Measurements from ENCODE around the gene TACC3. TPM values are rescaled to one million over a fixed set of nuclear protein-coding genes. Genes with fewer than 3 reads are reported as not detected.

TACC3 gene
- total RNA-seq, 4 donors from 2014 or later = 19.1 to 138 (median 28.0) TPM

DNA sequence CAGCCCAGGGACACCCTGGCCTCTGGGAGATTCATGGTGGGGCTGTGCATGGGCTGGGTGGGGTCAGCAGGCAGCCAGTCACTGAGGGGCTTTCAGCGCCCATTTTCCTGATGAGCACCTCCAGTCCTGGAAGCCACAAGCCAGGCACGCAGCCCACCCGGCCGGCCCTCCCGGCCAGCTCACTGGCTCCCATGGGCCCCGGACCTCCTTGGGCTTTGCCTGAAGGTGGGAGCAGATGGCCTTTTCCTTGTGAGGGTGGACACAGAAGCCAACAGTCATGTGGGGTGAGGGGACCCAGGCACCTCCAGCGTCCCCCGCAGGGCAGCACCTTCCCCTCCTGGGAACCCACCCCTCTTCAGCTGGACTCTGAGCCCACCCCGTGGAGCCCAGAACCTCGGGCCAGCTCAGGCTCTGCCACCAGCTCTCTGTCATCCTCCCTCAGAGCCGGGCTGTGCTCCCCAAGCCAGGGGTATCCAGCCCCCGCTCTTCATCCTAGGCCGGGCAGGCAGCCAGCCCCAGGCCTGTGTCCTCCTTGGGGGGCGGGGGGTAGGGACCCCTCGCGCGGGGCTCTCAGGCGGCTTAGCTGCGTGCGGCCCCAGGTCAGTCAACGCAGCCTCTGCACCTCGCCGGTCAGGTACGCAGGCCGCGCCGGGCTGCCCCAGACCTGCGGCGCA, 71.0 kb downstream of the TACC3 start:
- no peaks in the 10 kb centered on the region for H3K36me3 ChIP-seq
- no peak for DNase-seq
- no peaks in the 10 kb centered on the region for H3K9me3 ChIP-seq
- no peak for TF ChIP-seq POLR2A (IDR thresholded peaks at IDR 0.05)
- TF ChIP-seq, protein P1, sequence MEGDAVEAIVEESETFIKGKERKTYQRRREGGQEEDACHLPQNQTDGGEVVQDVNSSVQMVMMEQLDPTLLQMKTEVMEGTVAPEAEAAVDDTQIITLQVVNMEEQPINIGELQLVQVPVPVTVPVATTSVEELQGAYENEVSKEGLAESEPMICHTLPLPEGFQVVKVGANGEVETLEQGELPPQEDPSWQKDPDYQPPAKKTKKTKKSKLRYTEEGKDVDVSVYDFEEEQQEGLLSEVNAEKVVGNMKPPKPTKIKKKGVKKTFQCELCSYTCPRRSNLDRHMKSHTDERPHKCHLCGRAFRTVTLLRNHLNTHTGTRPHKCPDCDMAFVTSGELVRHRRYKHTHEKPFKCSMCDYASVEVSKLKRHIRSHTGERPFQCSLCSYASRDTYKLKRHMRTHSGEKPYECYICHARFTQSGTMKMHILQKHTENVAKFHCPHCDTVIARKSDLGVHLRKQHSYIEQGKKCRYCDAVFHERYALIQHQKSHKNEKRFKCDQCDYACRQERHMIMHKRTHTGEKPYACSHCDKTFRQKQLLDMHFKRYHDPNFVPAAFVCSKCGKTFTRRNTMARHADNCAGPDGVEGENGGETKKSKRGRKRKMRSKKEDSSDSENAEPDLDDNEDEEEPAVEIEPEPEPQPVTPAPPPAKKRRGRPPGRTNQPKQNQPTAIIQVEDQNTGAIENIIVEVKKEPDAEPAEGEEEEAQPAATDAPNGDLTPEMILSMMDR (IDR thresholded peaks at IDR 0.05) = no peak
- H3K27ac ChIP-seq = peak overlapping the region in 2 of 4 donors; percentile 31 to 50
- H3K4me1 ChIP-seq = peaks cover 7 to 33% (median 19%) of the 10 kb centered on the region in 4 donors
- H3K4me3 ChIP-seq = peak overlapping the region in 2 of 4 donors; percentile 32 to 88
- H3K27me3 ChIP-seq = peaks cover 0 to 18% of the 10 kb centered on the region in 2 donors

DNA sequence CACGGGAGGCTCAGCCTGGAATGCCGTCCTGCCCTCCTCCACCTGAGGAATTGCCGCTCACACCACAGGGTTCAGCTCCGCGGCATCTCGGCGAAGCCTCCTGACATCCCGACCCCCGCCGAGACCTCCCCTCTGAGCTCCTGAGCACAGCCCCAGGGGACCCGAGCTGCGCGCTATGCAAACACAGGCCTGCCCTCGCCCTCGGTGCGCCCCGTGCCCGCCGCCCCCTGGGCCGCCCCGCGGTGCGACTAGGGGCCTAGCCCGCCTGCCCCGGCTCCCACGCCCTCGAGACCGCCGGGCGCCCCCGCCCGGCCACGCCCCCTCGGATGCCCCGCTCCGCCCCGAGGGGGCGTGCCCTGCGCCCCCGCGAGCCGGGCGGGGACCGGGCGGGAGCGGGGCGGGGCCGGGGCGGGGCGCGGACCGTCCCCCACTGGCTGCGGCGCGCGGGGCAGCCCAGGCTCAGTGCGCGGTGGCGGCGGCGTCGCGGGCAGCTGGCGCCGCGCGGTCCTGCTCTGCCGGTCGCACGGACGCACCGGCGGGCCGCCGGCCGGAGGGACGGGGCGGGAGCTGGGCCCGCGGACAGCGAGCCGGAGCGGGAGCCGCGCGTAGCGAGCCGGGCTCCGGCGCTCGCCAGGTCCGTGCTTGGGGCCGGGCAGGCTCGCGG, 71.6 kb downstream of the TACC3 start, which contains the start of gene FGFR3:
Gene FGFR3, plus strand, starts transcription at position 462 of the 664 bp plus-strand sequence. CDS start 642 bp downstream, outside the sequence.
- Histone ChIP-seq H3K27me3 (peaks cover 0 to 18% of the 10 kb centered on the region in 2 donors), H3K27ac (peak within 1 kb of the TSS in 3 of 4 donors; percentile 75 to 94 (median 85)), H3K9me3 (no peaks in the 10 kb centered on the region), H3K4me3 (peak within 1 kb of the TSS; percentile 46 to 88 (median 66)), H3K36me3 (no peaks in the 10 kb centered on the region), H3K4me1 (peaks cover 8 to 40% (median 19%) of the 10 kb centered on the region in 4 donors)
- peak in 2 of 3 donors; percentile 60 to 80 for DNase-seq
- peak in 1 of 2 donors; percentile 92 for TF ChIP-seq POLR2A (IDR thresholded peaks at IDR 0.05)
- TF ChIP-seq, protein P1 (IDR thresholded peaks at IDR 0.05) = no peak

DNA sequence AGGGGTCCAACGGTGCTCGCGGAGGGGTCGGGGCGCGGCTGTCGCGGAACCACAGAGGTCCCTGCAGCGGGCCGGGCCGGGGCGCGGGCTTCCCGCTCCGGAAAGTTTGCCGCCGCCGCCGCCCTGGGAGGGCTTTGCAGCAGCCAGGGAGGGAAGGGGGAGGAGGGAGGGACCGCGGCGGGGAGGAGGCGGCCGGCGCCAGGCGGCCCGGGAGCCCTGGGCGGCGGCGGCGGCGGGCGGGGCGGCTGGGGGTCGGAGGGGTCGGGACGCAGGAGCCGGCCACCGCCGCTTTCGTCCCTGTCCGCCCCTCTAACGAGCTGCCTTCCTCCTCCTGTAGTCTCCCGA, 72.1 kb downstream of the TACC3 start:
- Histone ChIP-seq H3K27ac (peak overlapping the region in 3 of 4 donors; percentile 53 to 94 (median 85)), H3K4me1 (peaks cover 8 to 43% (median 19%) of the 10 kb centered on the region in 4 donors)

DNA sequence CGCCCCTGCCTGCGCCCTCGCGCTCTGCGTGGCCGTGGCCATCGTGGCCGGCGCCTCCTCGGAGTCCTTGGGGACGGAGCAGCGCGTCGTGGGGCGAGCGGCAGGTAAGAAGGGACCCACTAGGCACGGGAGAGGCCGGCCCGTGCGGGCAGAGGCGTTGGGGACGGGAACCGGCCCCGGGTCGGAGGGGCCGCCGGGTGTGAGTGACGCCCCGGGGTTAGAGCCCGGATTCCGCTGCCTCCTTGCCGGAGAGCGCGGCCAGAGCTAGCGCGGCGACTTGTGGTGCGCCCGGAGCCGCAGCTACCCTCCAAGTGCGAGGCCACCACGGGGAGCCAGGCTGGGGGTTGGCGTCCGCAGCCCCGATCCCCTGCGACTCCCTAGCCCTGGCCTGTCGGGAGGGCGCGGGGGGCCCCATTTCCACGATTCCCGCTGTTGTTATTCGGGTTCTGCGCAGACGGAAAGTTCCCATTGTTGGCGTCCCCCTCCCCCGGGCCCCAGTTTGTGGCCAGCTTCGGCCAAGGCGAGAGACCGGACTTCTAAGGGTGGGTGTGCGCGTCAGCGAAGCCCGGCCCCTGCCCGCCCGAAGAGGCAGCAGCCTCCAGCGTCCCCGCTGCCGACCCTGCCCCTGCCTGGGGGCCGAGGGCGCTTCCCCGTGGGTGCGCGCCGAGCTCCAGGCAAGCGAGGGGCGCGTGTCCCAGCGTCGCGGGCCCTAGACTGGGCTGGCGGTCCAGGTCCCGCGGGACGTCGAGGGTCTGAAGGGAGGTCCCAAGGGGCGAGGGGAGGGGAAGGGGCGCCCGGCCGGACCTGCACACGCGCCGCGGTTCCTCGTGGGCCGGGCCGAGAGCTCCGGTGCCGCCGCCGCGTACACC, 72.9 kb downstream of the TACC3 start:
- no peak for TF ChIP-seq POLR2A (IDR thresholded peaks at IDR 0.05)
- TF ChIP-seq, protein P1 (IDR thresholded peaks at IDR 0.05) = no peak
- H3K27ac ChIP-seq = peak overlapping the region in 3 of 4 donors; percentile 75 to 94 (median 85)
- DNase-seq = peak in 1 of 3 donors; percentile 63
- H3K9me3 ChIP-seq = no peaks in the 10 kb centered on the region
- peaks cover 9 to 51% (median 19%) of the 10 kb centered on the region in 4 donors for H3K4me1 ChIP-seq
- H3K4me3 ChIP-seq = peak overlapping the region; percentile 46 to 88 (median 66)
- H3K36me3 ChIP-seq = no peaks in the 10 kb centered on the region
- H3K27me3 ChIP-seq = peaks cover 0 to 18% of the 10 kb centered on the region in 2 donors

More for the DNA sequence above, 72.1 kb downstream of the TACC3 start:
- peak in 2 of 3 donors; percentile 61 to 79 for DNase-seq
- Histone ChIP-seq H3K4me3 (peak overlapping the region; percentile 46 to 88 (median 66)), H3K9me3 (no peaks in the 10 kb centered on the region), H3K27me3 (peaks cover 0 to 18% of the 10 kb centered on the region in 2 donors), H3K36me3 (no peaks in the 10 kb centered on the region)
- TF ChIP-seq, protein P1 (IDR thresholded peaks at IDR 0.05) = no peak
- no peak for TF ChIP-seq POLR2A (IDR thresholded peaks at IDR 0.05)

Small RNAs within 50 kb of the gene (small RNA-seq; reads per million reads assigned to genes)
- gene RF00019 = 0 reads per million in 2 donors

Other genes starting within 250 kb of the TACC3 start
- 1 to 10 TPM in 3 of 4 donors, not detected in 1; 1.5 to 8.3 (median 1.8) TPM for gene FAM53A, start 37.2 kb upstream of the TACC3 start, total RNA-seq
- gene SLBP, start 9.2 kb upstream of the TACC3 start, total RNA-seq = 10 to 100 TPM; 18.4 to 86.6 (median 26.2) TPM
- 100 to 1,000 TPM in 1 of 4 donors, 10 to 100 TPM in 3; 28.9 to 106 (median 67.1) TPM for gene TMEM129, start 198 bp upstream of the TACC3 start, total RNA-seq
- 100 to 1,000 TPM in 2 of 4 donors, 10 to 100 TPM in 2; 45.4 to 168 (median 92.4) TPM for gene FGFR3, start 71.8 kb downstream of the TACC3 start, total RNA-seq
- 100 to 1,000 TPM in 3 of 4 donors, 10 to 100 TPM in 1; 93.3 to 151 (median 121) TPM for gene LETM1, start 134.6 kb downstream of the TACC3 start, total RNA-seq
- gene NSD2, start 149.9 kb downstream of the TACC3 start, total RNA-seq = 100 to 1,000 TPM in 2 of 4 donors, 10 to 100 TPM in 2; 56.0 to 255 (median 98.9) TPM

All from Peyer's patch (tissue), 4 donors.